Measurements from ENCODE around the gene RAPGEF6. TPM values are rescaled to one million over a fixed set of nuclear protein-coding genes. Genes with fewer than 3 reads are reported as not detected.
A peak's percentile ranks its signal among the peaks of the same experiment; 100 is the strongest.
"Not testable (repeated sequence)": the region's sequence is repeated elsewhere in the genome, so short reads cannot be mapped to it uniquely, and the experiment has no call there.

RAPGEF6 gene
- total RNA-seq, 2 donors from 2014 or later, result 8.6 to 13.0 TPM

DNA sequence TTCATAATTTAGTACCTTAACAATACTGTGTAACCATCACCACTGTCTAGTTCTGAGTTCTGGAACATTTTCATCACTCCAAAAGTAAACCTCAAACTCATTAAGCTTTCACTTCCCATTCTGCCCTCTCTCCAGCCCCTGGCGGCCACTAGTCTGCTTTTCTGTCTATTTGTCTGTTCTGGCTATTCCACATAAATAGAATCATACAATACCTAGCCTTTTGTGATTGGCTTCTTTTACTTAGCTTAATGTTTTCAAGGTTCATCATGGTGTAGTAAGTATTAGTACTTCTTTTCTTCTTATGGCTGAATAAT is 138.7 kb downstream of the RAPGEF6 start:
- H3K4me1 ChIP-seq, result peaks cover 8% of the 10 kb centered on the region
- 77 to 96% methylated on average over 1 of the region's 1 CpG for WGBS, 2 donors
- no peaks in the 10 kb centered on the region for H3K9me3 ChIP-seq
- TF ChIP-seq, protein P1, sequence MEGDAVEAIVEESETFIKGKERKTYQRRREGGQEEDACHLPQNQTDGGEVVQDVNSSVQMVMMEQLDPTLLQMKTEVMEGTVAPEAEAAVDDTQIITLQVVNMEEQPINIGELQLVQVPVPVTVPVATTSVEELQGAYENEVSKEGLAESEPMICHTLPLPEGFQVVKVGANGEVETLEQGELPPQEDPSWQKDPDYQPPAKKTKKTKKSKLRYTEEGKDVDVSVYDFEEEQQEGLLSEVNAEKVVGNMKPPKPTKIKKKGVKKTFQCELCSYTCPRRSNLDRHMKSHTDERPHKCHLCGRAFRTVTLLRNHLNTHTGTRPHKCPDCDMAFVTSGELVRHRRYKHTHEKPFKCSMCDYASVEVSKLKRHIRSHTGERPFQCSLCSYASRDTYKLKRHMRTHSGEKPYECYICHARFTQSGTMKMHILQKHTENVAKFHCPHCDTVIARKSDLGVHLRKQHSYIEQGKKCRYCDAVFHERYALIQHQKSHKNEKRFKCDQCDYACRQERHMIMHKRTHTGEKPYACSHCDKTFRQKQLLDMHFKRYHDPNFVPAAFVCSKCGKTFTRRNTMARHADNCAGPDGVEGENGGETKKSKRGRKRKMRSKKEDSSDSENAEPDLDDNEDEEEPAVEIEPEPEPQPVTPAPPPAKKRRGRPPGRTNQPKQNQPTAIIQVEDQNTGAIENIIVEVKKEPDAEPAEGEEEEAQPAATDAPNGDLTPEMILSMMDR (IDR thresholded peaks at IDR 0.05), result peak in 1 of 7 experiments; percentile 20
- TF ChIP-seq POLR2A (IDR thresholded peaks at IDR 0.05), result no peak
- no peak for DNase-seq
- no peak overlapping the region for H3K27ac ChIP-seq
- H3K27me3 ChIP-seq, result no peaks in the 10 kb centered on the region
- ATAC-seq, result no peak
- intact Hi-C loops (cut with DNase I), result no loop called here
- no peaks in the 10 kb centered on the region for H3K36me3 ChIP-seq (replicated peaks in 1 of 2; ENCODE audit: insufficient read depth in 1 of 2, low read depth in 2 of 2)
- H3K4me3 ChIP-seq, result no peak overlapping the region

DNA sequence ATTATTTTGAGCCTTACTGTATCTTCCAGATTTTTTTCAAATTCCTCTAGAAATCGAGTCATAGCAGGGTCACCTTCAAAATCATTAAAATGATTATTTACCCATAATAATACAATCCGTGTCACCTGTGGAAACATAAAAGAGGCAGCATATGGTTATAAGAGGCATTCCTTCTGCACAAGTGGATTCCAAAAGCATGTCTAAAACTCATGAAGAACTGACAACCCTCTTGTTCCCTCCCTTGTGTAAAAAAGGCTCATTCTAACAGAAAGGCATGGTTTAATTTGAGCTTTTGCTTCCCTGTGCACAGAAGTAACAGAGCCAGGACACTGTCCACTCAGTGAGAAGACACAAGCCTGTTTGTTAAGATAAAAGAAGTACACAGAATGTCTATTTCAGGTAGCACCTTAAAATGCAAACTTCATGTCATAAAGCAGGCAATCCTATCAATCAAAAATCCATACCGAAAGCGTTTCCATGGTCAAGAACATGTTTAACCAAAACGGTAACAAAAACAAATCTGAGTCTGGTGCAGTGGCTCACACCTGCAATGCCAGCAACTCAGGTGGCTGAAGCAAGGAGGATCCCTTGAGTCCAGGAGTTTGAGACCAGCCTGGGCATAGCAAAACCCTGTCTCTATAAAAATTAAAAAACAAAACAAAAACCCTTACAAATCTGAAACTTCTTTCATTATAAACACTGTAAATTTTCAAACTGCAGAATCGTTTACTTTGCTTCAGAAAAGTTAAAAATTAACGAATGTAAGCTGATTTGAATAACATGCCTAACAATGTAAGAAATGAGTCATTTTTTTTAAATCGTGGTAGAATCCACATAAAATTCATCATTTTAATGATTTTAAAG is 139.3 kb downstream of the RAPGEF6 start:
- intact Hi-C loops (cut with DNase I), result no loop called here
- ATAC-seq (no peak), DNase-seq (no peak)
- Histone ChIP-seq H3K9me3 (no peaks in the 10 kb centered on the region), H3K36me3 (replicated peaks in 1 of 2; ENCODE audit: insufficient read depth in 1 of 2, low read depth in 2 of 2) (no peaks in the 10 kb centered on the region), H3K27ac (no peak overlapping the region), H3K4me3 (no peak overlapping the region), H3K4me1 (peaks cover 8% of the 10 kb centered on the region), H3K27me3 (no peaks in the 10 kb centered on the region)
- WGBS, 2 donors, result 45 to 47% methylated on average over 8 of the region's 8 CpGs
- TF ChIP-seq, protein P1 (IDR thresholded peaks at IDR 0.05), result no peak
- TF ChIP-seq POLR2A (IDR thresholded peaks at IDR 0.05), result no peak

DNA sequence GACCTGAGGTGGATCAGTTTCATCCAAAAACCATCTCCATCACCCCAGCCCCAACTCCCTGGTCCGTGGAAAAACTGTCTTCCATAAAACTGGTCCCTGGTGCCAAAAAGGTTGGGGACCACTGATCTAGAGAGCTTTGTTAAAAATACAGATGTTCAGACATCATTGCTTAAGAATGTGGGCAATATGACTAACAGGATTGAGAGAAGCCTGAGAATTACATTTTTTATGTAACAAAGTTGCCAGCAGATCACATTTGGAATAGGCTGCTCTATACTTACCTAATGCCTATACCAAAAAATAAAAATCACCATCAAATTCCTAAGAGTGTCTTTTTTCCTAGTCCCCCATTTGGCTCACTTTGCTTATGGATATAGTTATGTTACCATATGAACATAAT is 143.3 kb downstream of the RAPGEF6 start:
- Histone ChIP-seq H3K27me3 (no peaks in the 10 kb centered on the region), H3K9me3 (no peaks in the 10 kb centered on the region), H3K27ac (no peak overlapping the region), H3K36me3 (replicated peaks in 1 of 2; ENCODE audit: insufficient read depth in 1 of 2, low read depth in 2 of 2) (peaks cover 0 to 1% of the 10 kb centered on the region in 2 donors), H3K4me1 (peaks cover 8% of the 10 kb centered on the region), H3K4me3 (no peak overlapping the region)
- WGBS, 2 donors, result 87 to 88% methylated on average over 1 of the region's 1 CpG
- TF ChIP-seq, protein P1 (IDR thresholded peaks at IDR 0.05), result no peak
- no peak for TF ChIP-seq POLR2A (IDR thresholded peaks at IDR 0.05)
- intact Hi-C loops (cut with DNase I), result no loop called here
- ATAC-seq (no peak), DNase-seq (no peak)

DNA sequence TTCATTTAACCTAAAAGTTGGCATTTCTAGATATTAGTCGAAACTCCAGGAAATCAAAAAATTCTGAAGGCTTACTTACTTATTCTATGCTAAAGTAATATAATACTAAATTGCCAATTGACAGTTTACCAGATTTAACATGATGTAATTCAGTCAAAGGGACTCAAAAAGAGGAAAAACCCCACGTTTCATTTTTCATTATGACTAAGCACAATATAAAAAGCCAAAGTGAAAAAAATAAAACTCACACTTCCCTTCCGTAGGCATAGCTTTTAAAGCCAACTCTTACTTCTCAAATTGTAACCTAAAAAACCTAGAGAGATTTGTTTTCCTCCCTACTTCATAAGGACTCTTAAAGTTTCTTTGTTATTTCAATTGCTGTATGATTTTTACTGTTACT is 146.6 kb downstream of the RAPGEF6 start:
- 70 to 89% methylated on average over 3 of the region's 3 CpGs for WGBS, 2 donors
- H3K4me1 ChIP-seq, result no peaks in the 10 kb centered on the region

DNA sequence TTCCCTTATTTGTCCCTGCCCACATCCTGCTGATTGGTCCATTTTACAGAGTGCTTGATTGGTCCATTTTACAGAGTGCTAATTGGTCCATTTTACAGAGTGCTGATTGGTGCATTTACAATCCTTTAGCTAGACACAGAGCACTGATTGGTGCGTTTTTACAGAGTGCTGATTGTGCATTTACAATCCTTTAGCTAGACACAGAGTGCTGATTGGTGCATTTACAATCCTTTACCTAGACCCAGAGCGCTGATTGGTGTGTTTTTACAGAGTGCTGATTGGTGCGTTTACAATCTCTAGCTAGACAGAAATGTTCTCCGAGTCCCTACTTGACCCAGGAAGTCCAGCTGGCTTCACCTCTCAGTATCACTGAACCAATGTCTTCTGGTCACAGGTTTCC is 147.7 kb downstream of the RAPGEF6 start:
- ATAC-seq, result not testable (repeated sequence)

More for the DNA sequence above, 146.6 kb downstream of the RAPGEF6 start:
- no peak for ATAC-seq
- no peak for DNase-seq
- Histone ChIP-seq H3K27me3 (no peaks in the 10 kb centered on the region), H3K36me3 (replicated peaks in 1 of 2; ENCODE audit: insufficient read depth in 1 of 2, low read depth in 2 of 2) (peaks cover 0 to 1% of the 10 kb centered on the region in 2 donors), H3K4me3 (no peak overlapping the region), H3K27ac (no peak overlapping the region), H3K9me3 (no peaks in the 10 kb centered on the region)
- no peak for TF ChIP-seq POLR2A (IDR thresholded peaks at IDR 0.05)
- TF ChIP-seq, protein P1 (IDR thresholded peaks at IDR 0.05), result no peak
- intact Hi-C loops (cut with DNase I), result no loop called here

More for the DNA sequence above, 147.7 kb downstream of the RAPGEF6 start:
- H3K4me1 ChIP-seq; DNase-seq; H3K9me3 ChIP-seq; H3K4me3 ChIP-seq; H3K27me3 ChIP-seq; intact Hi-C loops (cut with DNase I); H3K36me3 ChIP-seq (replicated peaks in 1 of 2; ENCODE audit: insufficient read depth in 1 of 2, low read depth in 2 of 2); H3K27ac ChIP-seq: not testable (repeated sequence)
- 98% methylated on average over 4 of the region's 4 CpGs for WGBS, 2 donors

All from body of pancreas (tissue), 4 donors.